Hepatic stellate cell (primary cell): ENCODE data around the gene ELP2.
"Not testable (repeated sequence)": the region's sequence is repeated elsewhere in the genome, so short reads cannot be mapped to it uniquely, and the experiment has no call there.

Experiments used
- DNase-seq: peaks from one replicate; pipeline ENCODE4 v3.0.0; 2011; ENCODE audit warnings: low spot score

The ELP2 gene

DNA sequence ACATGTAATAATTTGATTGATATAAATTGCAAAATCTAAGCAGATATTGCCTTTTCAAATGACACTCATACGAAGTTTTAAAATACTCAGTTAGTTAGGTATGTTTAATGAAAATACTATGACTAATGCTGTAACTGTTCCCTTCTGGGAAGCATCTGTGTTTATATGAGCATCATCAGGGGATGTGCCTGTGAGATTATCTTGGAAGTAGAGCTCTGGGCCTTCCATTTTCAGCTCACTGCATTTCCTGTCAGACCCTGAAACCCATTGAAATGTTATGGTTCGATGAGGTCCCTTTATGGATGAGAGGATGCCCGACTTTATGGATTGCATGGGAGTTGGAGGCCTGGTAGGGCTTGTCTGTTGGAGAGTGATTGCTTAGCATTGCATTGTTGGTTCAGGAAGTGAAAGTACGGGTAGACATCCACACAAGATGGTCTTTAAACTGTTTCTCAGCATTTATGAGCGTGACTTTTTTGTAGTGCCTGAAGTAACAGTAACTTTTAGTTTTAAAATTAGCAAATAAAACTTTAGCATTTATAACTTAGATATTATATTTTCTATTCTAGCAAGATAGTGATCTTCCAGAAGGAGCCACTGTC, 28.7 kb downstream of the ELP2 start:
- DNase-seq: peak; percentile 71

GRCh38 chr18:36160959-36161371, 31.3 kb downstream of the ELP2 start:
- DNase-seq: no peak

- DNase-seq: no peak
Measured at GRCh38 chr18:36162981-36163380, 33.3 kb downstream of the ELP2 start.

DNA sequence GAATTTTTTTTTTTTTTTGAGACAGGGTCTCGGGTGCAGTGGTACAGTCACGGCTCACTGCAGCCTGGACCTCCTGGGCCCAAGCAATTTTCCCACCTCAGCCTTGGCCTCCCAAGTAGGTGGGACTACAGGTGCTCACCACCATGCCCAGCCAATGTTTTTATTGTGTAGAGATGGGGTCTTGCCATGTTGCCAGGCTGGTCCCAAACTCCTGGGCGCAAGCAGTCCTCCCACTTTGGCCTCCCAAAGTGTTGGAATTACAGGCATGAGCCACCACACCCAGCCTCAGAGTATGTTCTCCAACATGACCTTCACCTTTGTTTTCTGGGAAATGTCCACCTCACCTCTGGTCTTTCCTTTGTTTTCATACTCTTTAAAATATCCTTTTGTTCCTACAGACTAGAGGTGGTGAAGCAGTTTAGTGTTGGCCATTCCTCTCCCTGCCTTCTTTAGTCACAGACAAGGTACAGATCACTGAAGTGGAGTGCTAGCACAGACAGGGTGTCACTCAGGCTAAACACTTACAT, 38.1 kb downstream of the ELP2 start:
- no peak for DNase-seq

GRCh38 chr18:36168296-36168695, 38.6 kb downstream of the ELP2 start:
- DNase-seq: not testable (repeated sequence)

DNA sequence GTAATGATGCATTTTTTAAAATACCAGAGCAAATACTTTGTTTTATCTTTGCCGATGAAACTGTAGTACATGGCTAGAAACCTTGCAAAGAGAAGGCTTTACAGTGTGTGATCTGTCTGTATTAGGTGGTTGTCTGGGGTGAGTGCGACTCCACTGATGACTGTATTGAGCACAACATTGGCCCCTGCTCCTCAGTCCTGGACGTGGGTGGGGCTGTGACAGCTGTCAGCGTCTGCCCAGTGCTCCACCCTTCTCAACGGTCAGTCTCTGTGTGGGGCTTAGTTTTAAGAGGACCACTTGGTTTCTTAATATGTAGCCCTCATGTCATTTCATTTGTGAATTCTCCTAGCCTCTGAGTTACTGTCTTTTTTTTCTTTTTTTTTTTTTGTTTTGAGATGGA, 40.2 kb downstream of the ELP2 start:
- DNase-seq: no peak

GRCh38 chr18:36175481-36175880, 45.8 kb downstream of the ELP2 start:
- no peak for DNase-seq

- DNase-seq: no peak
Measured at GRCh38 chr18:36176177-36176584, 46.5 kb downstream of the ELP2 start.

GRCh38 chr18:36176711-36177110, 47.0 kb downstream of the ELP2 start:
- DNase-seq: no peak

DNA sequence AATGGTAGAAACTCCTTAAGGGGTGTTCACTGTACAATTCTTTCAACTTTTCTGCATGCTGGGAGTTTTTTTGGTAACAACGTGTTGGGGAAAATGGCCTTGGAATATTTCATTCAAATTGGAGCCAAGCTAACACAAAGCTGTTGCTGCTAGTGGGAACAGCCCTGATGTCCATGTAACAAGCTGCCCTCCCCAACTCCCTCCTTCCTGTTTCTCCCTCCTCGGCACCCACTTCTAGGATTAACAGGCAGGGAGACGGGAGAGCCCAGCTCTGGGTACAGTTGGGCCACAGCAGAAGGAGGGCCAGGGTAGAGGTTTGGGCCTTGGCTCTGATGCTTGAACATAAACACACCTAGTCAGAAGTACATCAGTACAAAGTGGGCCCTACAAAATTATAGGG, 48.2 kb downstream of the ELP2 start:
- DNase-seq: no peak

DNA sequence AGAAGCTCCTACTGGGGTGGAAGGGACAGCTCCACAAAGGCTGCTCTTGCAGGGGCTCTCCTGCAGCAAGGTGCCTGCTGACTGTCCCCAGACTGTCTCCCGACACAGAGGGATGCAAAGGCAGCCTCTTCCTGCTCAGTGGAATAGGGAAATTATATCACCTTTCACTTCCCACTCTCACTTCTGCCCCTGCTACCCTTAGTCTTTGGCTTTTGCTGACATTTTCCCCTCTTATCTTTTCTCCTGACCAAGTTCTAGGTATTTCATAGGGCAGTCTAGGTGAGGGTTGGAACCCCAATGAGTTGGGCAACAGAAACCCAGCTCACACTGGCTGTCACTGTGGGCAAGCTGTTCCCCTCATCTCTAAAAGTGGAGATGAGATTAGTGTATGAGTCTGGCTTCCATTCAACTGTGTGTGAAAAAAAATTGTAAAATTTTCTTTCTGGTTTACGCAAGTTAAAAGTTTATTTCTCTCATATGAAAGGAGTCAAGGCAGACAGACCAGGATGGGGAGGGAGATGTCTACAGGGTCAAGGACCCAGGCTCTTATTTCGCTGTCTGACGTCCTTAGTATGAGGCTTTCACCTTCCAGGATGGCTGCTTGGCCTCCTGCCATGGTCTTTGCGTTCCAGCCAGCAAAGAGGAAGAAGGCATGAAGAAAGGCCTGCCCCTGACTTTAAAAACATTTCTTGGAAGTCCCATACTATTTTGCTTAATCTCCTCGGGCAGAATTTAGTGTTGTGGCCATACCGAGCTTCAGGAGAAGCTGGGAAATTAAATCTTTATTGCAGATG, 50.1 kb downstream of the ELP2 start:
- peak; percentile 46 for DNase-seq

DNA sequence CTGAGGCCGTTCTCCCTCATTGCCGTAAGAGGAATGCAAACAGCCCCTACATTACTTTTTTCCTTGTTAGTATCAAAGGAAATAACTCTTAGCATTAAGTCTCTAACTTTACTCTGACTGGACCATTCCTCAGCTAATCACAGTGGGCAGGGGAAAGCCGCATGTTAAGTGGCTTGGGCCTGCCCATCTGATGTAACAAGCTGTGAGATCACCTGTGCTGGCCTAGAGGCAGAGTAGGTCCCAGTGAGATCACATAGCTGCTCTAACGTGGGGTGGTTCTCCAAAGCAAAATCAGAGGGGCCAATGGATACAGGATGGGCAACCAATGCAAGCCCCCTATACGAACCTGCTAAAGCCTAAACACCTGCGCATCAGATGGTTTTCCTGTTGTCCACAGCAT, 51.7 kb downstream of the ELP2 start:
- no peak for DNase-seq

- DNase-seq: no peak
Measured at GRCh38 chr18:36181898-36182506, 52.3 kb downstream of the ELP2 start.

DNA sequence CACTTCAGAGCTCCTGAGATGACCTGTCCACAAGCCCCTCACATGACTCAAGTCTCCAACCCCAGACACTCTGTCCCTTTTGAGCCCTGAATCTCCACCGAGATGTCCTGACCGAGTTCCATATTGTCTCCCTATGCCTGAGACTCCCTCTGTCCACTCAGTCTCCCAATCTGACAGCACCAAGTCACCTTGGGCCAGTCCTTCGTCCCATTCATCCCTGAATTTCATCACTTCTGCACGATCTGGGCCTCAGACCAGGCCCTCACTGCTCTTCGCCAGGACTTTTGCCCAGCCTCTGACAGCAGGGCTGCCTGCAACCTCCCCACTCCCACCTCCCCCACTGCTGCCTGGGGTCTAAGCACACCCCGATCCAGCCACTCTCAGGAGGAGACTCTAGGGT, 53.3 kb downstream of the ELP2 start:
- no peak for DNase-seq

DNA sequence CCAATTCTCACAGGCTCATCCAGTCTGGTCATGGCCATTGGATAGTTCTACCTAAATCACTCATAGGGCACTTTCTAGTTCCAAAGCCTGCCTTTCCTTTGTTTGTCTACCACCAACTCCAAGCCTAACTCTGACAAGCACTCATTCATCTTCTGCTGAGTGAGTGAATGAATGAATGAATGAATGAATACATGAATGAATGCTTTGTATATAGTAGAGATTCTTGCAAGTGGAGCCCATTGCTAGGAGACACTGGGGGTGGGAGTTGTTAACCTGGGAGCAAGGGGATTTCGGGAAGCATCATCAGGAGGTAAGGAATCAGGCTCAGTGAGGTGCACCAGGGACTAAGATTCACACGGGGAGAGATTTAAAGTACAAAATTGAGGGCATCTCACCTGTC, 54.3 kb downstream of the ELP2 start:
- DNase-seq: no peak

GRCh38 chr18:36185157-36185556, 55.5 kb downstream of the ELP2 start:
- DNase-seq: no peak

- no peak for DNase-seq
Measured at GRCh38 chr18:36185901-36186460, 56.3 kb downstream of the ELP2 start.

- DNase-seq: peak; percentile 45
Measured at GRCh38 chr18:36186461-36187192, 56.9 kb downstream of the ELP2 start.

GRCh38 chr18:36187193-36187825, 57.6 kb downstream of the ELP2 start, which contains the start of gene MOCOS:
MOCOS (plus strand) TSS chr18:36187497; CDS start chr18:36187540, 43 bp downstream.
- peak; percentile 89 for DNase-seq

- no peak for DNase-seq
Measured at GRCh38 chr18:36187826-36188721, 58.4 kb downstream of the ELP2 start.
